CD4-positive, alpha-beta T cell treated with Interleukin-10 for 1 hour (primary cell): ENCODE results near the gene CLK3.

Source experiments
- DNase-seq: peaks from one replicate; pipeline ENCODE4 v3.0.0-alpha.2; 2020

Gene CLK3

GRCh38 chr15:74603789-74604705 lies 11.6 kb upstream of the CLK3 start:
- DNase-seq: no peak

- no peak for DNase-seq
Measured at GRCh38 chr15:74604983-74605794, 10.4 kb upstream of the CLK3 start.

GRCh38 chr15:74605795-74606150 lies 9.9 kb upstream of the CLK3 start:
- DNase-seq: no peak

GRCh38 chr15:74608786-74609185 lies 6.8 kb upstream of the CLK3 start:
- no peak for DNase-seq

- no peak for DNase-seq
Measured at GRCh38 chr15:74609938-74610301, 5.7 kb upstream of the CLK3 start.

- DNase-seq: no peak
Measured at GRCh38 chr15:74610302-74610951, 5.2 kb upstream of the CLK3 start.

GRCh38 chr15:74611341-74611740 lies 4.3 kb upstream of the CLK3 start:
- DNase-seq: no peak

- DNase-seq: no peak
Measured at GRCh38 chr15:74611834-74612233, 3.8 kb upstream of the CLK3 start.

- no peak for DNase-seq
Measured at GRCh38 chr15:74612677-74613076, 3.0 kb upstream of the CLK3 start.

GRCh38 chr15:74613089-74613952 lies 2.3 kb upstream of the CLK3 start:
- no peak for DNase-seq

GRCh38 chr15:74613953-74614743 lies 1.5 kb upstream of the CLK3 start:
- DNase-seq: no peak

- peak; percentile 96 for DNase-seq
Measured at GRCh38 chr15:74614744-74615507, 710 bp upstream of the CLK3 start.

- DNase-seq: peak; percentile 74
Measured at GRCh38 chr15:74616366-74616939, 817 bp downstream of the CLK3 start.

GRCh38 chr15:74616996-74617395 lies 1.4 kb downstream of the CLK3 start:
- no peak for DNase-seq

GRCh38 chr15:74618841-74619596 lies 3.4 kb downstream of the CLK3 start:
- DNase-seq: no peak

- DNase-seq: no peak
Measured at GRCh38 chr15:74619916-74620635, 4.4 kb downstream of the CLK3 start.

- DNase-seq: peak; percentile 84
Measured at GRCh38 chr15:74620636-74621545, 5.3 kb downstream of the CLK3 start.

GRCh38 chr15:74621546-74621920 lies 5.9 kb downstream of the CLK3 start:
- DNase-seq: no peak
